Measurements from ENCODE around the gene MTHFD2L.

GRCh38 chr4:74157154-74157553, 764 bp upstream of the MTHFD2L start:
- no peak for TF ChIP-seq EZH2 (IDR thresholded peaks at IDR 0.05)
- no peak for TF ChIP-seq POLR2AphosphoS5 (IDR thresholded peaks at IDR 0.05; ENCODE audit: borderline replicate concordance, low read depth, low read length)
